ENCODE measurements around the gene ACAP1. TPM values are rescaled to one million over a fixed set of nuclear protein-coding genes. Genes with fewer than 3 reads are reported as not detected.

Gene ACAP1
- total and polyA plus RNA-seq, 9 of the 15 experiments (the other 6 are each of a cell fraction or from before 2014, with no cell fraction given) = 0.15 to 8.5 (median 2.4) TPM

GRCh38 chr17:7314719-7315569 lies 21.4 kb upstream of the ACAP1 start, which contains the start of gene GPS2 (continued):
- TF ChIP-seq PHF8 (IDR thresholded peaks at IDR 0.05; ENCODE audit: borderline replicate concordance, low read length) (peak; percentile 62; the same call in 1 of the 2 replicates), ETS2 (tag; IDR thresholded peaks at IDR 0.05; ENCODE audit: borderline replicate concordance, poor library complexity, severe bottlenecking) (no peak), OTX1 (CRISPR knock-in tag; IDR thresholded peaks at IDR 0.05) (no peak), MTF1 (CRISPR knock-in tag; IDR thresholded peaks at IDR 0.05; ENCODE audit: borderline replicate concordance) (no peak), GATAD2B (IDR thresholded peaks at IDR 0.05; ENCODE audit: borderline replicate concordance) (0 out of 2 replicates have a peak, but pooled peaks have one; percentile 65), ZBTB1 (CRISPR knock-in tag; IDR thresholded peaks at IDR 0.05; ENCODE audit: borderline replicate concordance, low read depth) (0 out of 2 replicates have a peak, but pooled peaks have one; percentile 29), DLX4 (CRISPR knock-in tag; IDR thresholded peaks at IDR 0.05) (no peak), E2F8 (IDR thresholded peaks at IDR 0.05; ENCODE audit: low read depth, partially characterized antibody) (peak; percentile 89), ZNF12 (CRISPR knock-in tag; IDR thresholded peaks at IDR 0.05) (no peak), ZBED1 (IDR thresholded peaks at IDR 0.05) (0 out of 2 replicates have a peak, but pooled peaks have one; percentile 32), SIN3B (IDR thresholded peaks at IDR 0.05; ENCODE audit: low read depth) (peak; percentile 90), ZNF316 (IDR thresholded peaks at IDR 0.05) (no peak), ZBTB26 (CRISPR knock-in tag; IDR thresholded peaks at IDR 0.05) (no peak), AFF4 (CRISPR knock-in tag; IDR thresholded peaks at IDR 0.05) (peak; percentile 38; the same call in 1 of the 2 replicates), MXD1 (CRISPR knock-in tag; IDR thresholded peaks at IDR 0.05; ENCODE audit: borderline replicate concordance, poor library complexity, severe bottlenecking) (no peak), ELF2 (CRISPR knock-in tag; IDR thresholded peaks at IDR 0.05) (peak; percentile 92), CBX1 (IDR thresholded peaks at IDR 0.05; ENCODE audit: low read depth) (no peak), NFRKB (IDR thresholded peaks at IDR 0.05; ENCODE audit: low read depth) (0 out of 2 replicates have a peak, but pooled peaks have one; percentile 41), PHB (CRISPR knock-in tag; IDR thresholded peaks at IDR 0.05) (no peak)

Data from K562 (cell line).